Activated CD8-positive, alpha-beta T cell treated with anti-CD3 and anti-CD28 coated beads, Interleukin-2, amount 10 ng/mL, durations not matched to agents 7 days and 5 days (primary cell): ENCODE data around the gene OSBPL8. TPM values are rescaled to one million over a fixed set of nuclear protein-coding genes. Genes with fewer than 3 reads are reported as not detected.
A peak's percentile ranks its signal among the peaks of the same experiment; 100 is the strongest.
"Not testable (repeated sequence)": the region's sequence is repeated elsewhere in the genome, so short reads cannot be mapped to it uniquely, and the experiment has no call there.

Experiments used
- ATAC-seq: fragments of 150-1000 bp; cut with Tn5 transposase; one replicate; pipeline ENCODE4 v1.10.0; 2021; ENCODE audit warnings: moderate library complexity
- CTCF ChIA-PET: fragments of 350-600 bp; sonication (Branson Sonifier 250); formaldehyde crosslinking; loops from one replicate; lab custom pipeline; 2021; ENCODE audit warnings: antibody characterized with exemption; lab: Charles Lee
- POLR2A ChIA-PET: fragments of 350-600 bp; sonication (Branson Sonifier 250); formaldehyde crosslinking; loops from one replicate; lab custom pipeline; 2021; ENCODE audit warnings: antibody characterized with exemption; lab: Charles Lee
- DNase-seq: peaks from one replicate; pipeline ENCODE4 v3.0.0-alpha.2; 2020
- H3K27ac Mint-ChIP-seq: one replicate; pipeline ENCODE4 v1.8.0; 2021; ENCODE audit warnings: mild to moderate bottlenecking, mixed read lengths
- H3K27me3 Mint-ChIP-seq: one replicate; pipeline ENCODE4 v1.8.0; 2021; ENCODE audit warnings: low read depth, mixed read lengths
- H3K36me3 Mint-ChIP-seq: one replicate; pipeline ENCODE4 v1.8.0; 2021; ENCODE audit warnings: low read depth, mixed read lengths
- H3K4me1 Mint-ChIP-seq: one replicate; pipeline ENCODE4 v1.8.0; 2021; ENCODE audit warnings: low read depth, mixed read lengths
- H3K4me3 Mint-ChIP-seq: one replicate; pipeline ENCODE4 v1.8.0; 2021; ENCODE audit warnings: mild to moderate bottlenecking, mixed read lengths
- H3K9me3 Mint-ChIP-seq: one replicate; pipeline ENCODE4 v1.8.0; 2022; ENCODE audit warnings: mixed read lengths; ENCODE audit not compliant: insufficient read depth
- total RNA-seq, 2 experiments: library from RNA; stranded (reverse); gene quantifications; one replicate each; pipeline ENCODE4 v1.2.3, GENCODE V29; 2021

The OSBPL8 gene
- total RNA-seq, 2 experiments from 2014 or later: 113 to 119 TPM

GRCh38 chr12:76519538-76519937 is 40.0 kb downstream of the OSBPL8 start:
- CTCF ChIA-PET: no interaction called here
- POLR2A ChIA-PET: interaction anchor here (0.6 kb wide), 1 partner anchor 13 kb away, joined by 4 read pairs; no protein-coding TSS in a partner anchor
- ATAC-seq (peak; percentile 49), DNase-seq (peak; percentile 44)
- Mint-ChIP-seq H3K36me3 (peaks cover 65% of the 10 kb centered on the region), H3K9me3 (peaks cover 24% of the 10 kb centered on the region), H3K27ac (peak overlapping the region; percentile 31), H3K27me3 (no peaks in the 10 kb centered on the region), H3K4me3 (no peak overlapping the region), H3K4me1 (peaks cover 32% of the 10 kb centered on the region)

GRCh38 chr12:76518699-76519098 is 40.9 kb downstream of the OSBPL8 start:
- ChIA-PET POLR2A (no interaction called here), CTCF (no interaction called here)
- Mint-ChIP-seq H3K4me1 (peaks cover 32% of the 10 kb centered on the region), H3K27ac (peak overlapping the region; percentile 31), H3K27me3 (no peaks in the 10 kb centered on the region), H3K4me3 (no peak overlapping the region), H3K36me3 (peaks cover 64% of the 10 kb centered on the region), H3K9me3 (peaks cover 17% of the 10 kb centered on the region)
- ATAC-seq (peak; percentile 33), DNase-seq (no peak)

GRCh38 chr12:76515271-76515670 is 44.3 kb downstream of the OSBPL8 start:
- DNase-seq (no peak), ATAC-seq (no peak)
- Mint-ChIP-seq H3K4me3 (no peak overlapping the region), H3K4me1 (peaks cover 15% of the 10 kb centered on the region), H3K27me3 (no peaks in the 10 kb centered on the region), H3K36me3 (peaks cover 46% of the 10 kb centered on the region), H3K9me3 (peaks cover 6% of the 10 kb centered on the region), H3K27ac (no peak overlapping the region)
- ChIA-PET CTCF (no interaction called here), POLR2A (no interaction called here)

GRCh38 chr12:76511116-76511716 is 48.4 kb downstream of the OSBPL8 start:
- H3K36me3 Mint-ChIP-seq: peaks cover 29% of the 10 kb centered on the region
- H3K27ac Mint-ChIP-seq, CTCF ChIA-PET, H3K27me3 Mint-ChIP-seq, H3K4me1 Mint-ChIP-seq, ATAC-seq, POLR2A ChIA-PET, H3K4me3 Mint-ChIP-seq, H3K9me3 Mint-ChIP-seq, DNase-seq: not testable (repeated sequence)

DNA sequence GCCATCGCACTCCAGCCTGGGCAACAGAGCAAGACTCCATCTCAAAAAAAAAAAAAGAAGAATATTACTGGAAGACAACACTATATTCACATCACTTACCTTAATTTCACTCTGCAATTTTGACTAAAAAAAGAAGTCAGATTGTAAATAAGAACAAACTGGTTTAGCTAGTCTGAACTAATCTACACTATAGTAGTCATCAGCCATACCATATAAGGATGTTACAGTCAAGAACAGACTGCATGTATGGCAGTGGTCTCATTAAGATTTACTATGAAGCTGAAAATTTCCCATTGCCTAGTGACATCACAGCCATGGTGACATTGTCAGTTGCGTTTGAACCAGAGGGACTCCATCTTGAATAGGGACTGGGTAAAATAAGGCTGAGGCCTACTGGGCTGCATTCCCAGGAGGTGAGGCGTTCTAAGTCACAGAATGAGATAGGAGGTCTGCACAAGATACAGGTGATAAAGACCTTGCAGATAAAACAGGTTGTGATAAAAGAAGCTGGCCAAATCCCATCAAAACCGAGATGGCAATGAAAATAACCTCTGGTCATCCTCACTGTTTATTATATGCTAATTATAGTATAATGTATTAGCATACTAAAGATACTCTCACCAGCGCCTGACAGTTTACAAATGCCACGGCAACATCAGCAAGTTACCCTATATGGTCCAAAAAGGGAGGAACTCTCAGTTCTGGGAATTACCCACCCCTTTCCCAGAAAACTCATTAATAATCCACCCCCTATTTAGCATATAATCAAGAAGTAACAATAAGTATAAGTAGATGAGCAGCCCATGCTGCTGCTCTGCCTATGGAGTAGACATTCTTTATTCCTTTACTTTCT is 51.2 kb downstream of the OSBPL8 start:
- ATAC-seq (no peak), DNase-seq (no peak)
- Mint-ChIP-seq H3K27ac (no peak overlapping the region), H3K27me3 (no peaks in the 10 kb centered on the region), H3K4me3 (no peak overlapping the region), H3K4me1 (no peaks in the 10 kb centered on the region), H3K36me3 (peaks cover 28% of the 10 kb centered on the region), H3K9me3 (peaks cover 5% of the 10 kb centered on the region)
- ChIA-PET POLR2A (no interaction called here), CTCF (no interaction called here)

GRCh38 chr12:76506149-76506548 is 53.4 kb downstream of the OSBPL8 start:
- Mint-ChIP-seq H3K27me3 (no peaks in the 10 kb centered on the region), H3K9me3 (peaks cover 10% of the 10 kb centered on the region), H3K36me3 (peaks cover 36% of the 10 kb centered on the region), H3K4me1 (no peaks in the 10 kb centered on the region), H3K27ac (no peak overlapping the region), H3K4me3 (no peak overlapping the region)
- CTCF ChIA-PET: interaction anchor here (1.0 kb wide), 1 partner anchor 80 kb away, joined by 3 read pairs; no protein-coding TSS in a partner anchor
- POLR2A ChIA-PET: no interaction called here
- DNase-seq: no peak
- ATAC-seq: no peak

GRCh38 chr12:76505050-76505449 is 54.5 kb downstream of the OSBPL8 start:
- H3K9me3 Mint-ChIP-seq: peaks cover 10% of the 10 kb centered on the region
- CTCF ChIA-PET: interaction anchor here (1.0 kb wide), 2 partner anchors 11 to 81 kb away, joined by 3 read pairs; no protein-coding TSS in a partner anchor
- H3K4me3 Mint-ChIP-seq: no peak overlapping the region
- H3K4me1 Mint-ChIP-seq: no peaks in the 10 kb centered on the region
- no peaks in the 10 kb centered on the region for H3K27me3 Mint-ChIP-seq
- DNase-seq (no peak), ATAC-seq (no peak)
- POLR2A ChIA-PET: no interaction called here
- H3K27ac Mint-ChIP-seq: no peak overlapping the region
- peaks cover 37% of the 10 kb centered on the region for H3K36me3 Mint-ChIP-seq

DNA sequence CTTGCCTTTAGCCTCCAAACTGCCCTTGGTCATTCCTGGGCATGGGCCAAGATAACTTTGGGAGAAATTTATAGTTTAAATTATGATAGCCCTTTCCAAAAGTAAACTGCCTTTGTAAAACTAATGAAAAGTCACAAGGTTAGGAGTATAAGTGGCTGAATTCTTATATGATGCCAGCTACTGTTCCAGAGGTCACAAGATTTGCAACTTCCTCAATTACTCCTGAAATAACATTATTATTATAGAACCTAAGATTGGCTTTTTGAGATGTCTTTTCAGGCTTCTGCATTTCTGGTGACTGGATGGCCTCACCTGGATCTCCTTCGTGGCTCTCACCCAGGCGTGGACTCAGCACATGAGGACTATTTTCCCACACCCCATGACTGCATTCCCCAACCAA is 55.0 kb downstream of the OSBPL8 start:
- peaks cover 37% of the 10 kb centered on the region for H3K36me3 Mint-ChIP-seq
- no peak overlapping the region for H3K27ac Mint-ChIP-seq
- H3K27me3 Mint-ChIP-seq: no peaks in the 10 kb centered on the region
- DNase-seq: no peak
- H3K4me3 Mint-ChIP-seq: no peak overlapping the region
- ChIA-PET CTCF (interaction anchor here (1.0 kb wide), 1 partner anchor 12 kb away, joined by 3 read pairs; no protein-coding TSS in a partner anchor), POLR2A (no interaction called here)
- H3K4me1 Mint-ChIP-seq: no peaks in the 10 kb centered on the region
- no peak for ATAC-seq
- H3K9me3 Mint-ChIP-seq: peaks cover 10% of the 10 kb centered on the region

DNA sequence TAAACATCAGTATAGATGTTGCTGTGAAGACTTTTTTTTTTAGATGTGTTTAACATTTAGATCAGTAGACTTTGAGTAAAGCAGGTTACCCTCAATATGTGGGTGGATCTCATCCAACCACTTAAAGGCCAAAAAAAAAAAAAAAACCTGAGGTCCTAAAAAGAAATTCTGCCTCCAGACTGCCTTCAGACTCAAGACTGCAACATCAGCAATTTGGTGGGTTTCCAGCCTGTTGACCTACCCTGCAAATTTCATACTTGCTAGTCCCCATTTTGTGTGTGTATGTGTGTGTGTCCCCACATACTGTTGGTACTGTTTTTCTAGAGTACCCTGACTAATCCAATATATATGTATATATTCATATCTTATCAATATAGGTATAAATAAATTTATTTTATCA is 55.6 kb downstream of the OSBPL8 start:
- no peaks in the 10 kb centered on the region for H3K4me1 Mint-ChIP-seq
- H3K27ac Mint-ChIP-seq: no peak overlapping the region
- DNase-seq (no peak), ATAC-seq (no peak)
- H3K27me3 Mint-ChIP-seq: no peaks in the 10 kb centered on the region
- peaks cover 10% of the 10 kb centered on the region for H3K9me3 Mint-ChIP-seq
- ChIA-PET POLR2A (interaction anchor here (0.6 kb wide), 1 partner anchor 178 kb away, joined by 5 read pairs; no protein-coding TSS in a partner anchor), CTCF (no interaction called here)
- peaks cover 35% of the 10 kb centered on the region for H3K36me3 Mint-ChIP-seq
- no peak overlapping the region for H3K4me3 Mint-ChIP-seq

DNA sequence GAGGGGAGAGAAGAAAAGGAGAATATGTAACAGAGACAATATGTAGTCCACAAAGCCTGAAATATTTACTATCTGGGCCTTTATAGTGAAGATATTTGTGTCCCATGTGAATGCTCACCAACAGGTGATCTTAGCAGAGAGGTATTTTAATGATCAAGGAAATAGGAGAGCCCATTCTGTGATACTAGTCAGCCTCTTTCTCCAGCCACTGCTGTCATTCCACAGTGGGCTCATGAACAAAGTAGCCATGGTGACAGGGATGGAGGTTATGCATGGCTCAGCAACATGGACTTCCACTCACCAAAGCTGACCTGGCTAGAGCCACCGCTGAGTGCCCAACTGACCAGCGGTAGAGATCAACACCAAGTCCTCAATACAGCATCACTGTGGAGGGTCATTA is 58.2 kb downstream of the OSBPL8 start:
- H3K36me3 Mint-ChIP-seq: peaks cover 38% of the 10 kb centered on the region
- CTCF ChIA-PET: no interaction called here
- no peak overlapping the region for H3K4me3 Mint-ChIP-seq
- no peak overlapping the region for H3K27ac Mint-ChIP-seq
- no peak for DNase-seq
- no peaks in the 10 kb centered on the region for H3K27me3 Mint-ChIP-seq
- H3K9me3 Mint-ChIP-seq: peaks cover 10% of the 10 kb centered on the region
- POLR2A ChIA-PET: no interaction called here
- H3K4me1 Mint-ChIP-seq: no peaks in the 10 kb centered on the region
- ATAC-seq: no peak

DNA sequence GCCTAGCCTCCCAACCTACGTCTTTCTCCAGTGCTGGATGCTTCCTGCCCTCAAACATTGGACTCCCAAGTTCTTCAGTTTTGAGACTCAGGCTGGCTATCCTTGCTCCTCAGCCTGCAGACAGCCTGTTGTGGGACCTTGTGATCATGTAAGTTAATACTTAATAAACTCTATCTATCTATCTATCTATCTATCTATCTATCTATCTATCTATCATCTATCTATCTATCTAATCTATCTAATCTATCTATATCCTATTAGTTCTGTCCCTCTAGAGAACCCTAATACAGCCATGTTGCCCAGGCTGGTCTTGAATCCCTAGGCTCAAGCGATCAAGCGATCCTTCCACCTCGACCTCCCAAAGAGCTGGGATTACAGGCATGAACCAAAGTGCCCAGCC is 60.4 kb downstream of the OSBPL8 start:
- CTCF ChIA-PET, H3K4me1 Mint-ChIP-seq, ATAC-seq, H3K27me3 Mint-ChIP-seq, DNase-seq, POLR2A ChIA-PET, H3K27ac Mint-ChIP-seq, H3K4me3 Mint-ChIP-seq: not testable (repeated sequence)
- Mint-ChIP-seq H3K9me3 (peaks cover 19% of the 10 kb centered on the region), H3K36me3 (peaks cover 41% of the 10 kb centered on the region)

GRCh38 chr12:76495556-76495955 is 64.0 kb downstream of the OSBPL8 start:
- H3K27me3 Mint-ChIP-seq: no peaks in the 10 kb centered on the region
- no peak overlapping the region for H3K27ac Mint-ChIP-seq
- H3K9me3 Mint-ChIP-seq: peaks cover 18% of the 10 kb centered on the region
- ATAC-seq (no peak), DNase-seq (no peak)
- peaks cover 2% of the 10 kb centered on the region for H3K4me1 Mint-ChIP-seq
- CTCF ChIA-PET: no interaction called here
- no peak overlapping the region for H3K4me3 Mint-ChIP-seq
- POLR2A ChIA-PET: no interaction called here
- peaks cover 43% of the 10 kb centered on the region for H3K36me3 Mint-ChIP-seq
